Measurements from ENCODE around the gene ATP13A1.
A peak's percentile ranks its signal among the peaks of the same experiment; 100 is the strongest.
"Not testable (repeated sequence)": the region's sequence is repeated elsewhere in the genome, so short reads cannot be mapped to it uniquely, and the experiment has no call there.

Gene ATP13A1

DNA sequence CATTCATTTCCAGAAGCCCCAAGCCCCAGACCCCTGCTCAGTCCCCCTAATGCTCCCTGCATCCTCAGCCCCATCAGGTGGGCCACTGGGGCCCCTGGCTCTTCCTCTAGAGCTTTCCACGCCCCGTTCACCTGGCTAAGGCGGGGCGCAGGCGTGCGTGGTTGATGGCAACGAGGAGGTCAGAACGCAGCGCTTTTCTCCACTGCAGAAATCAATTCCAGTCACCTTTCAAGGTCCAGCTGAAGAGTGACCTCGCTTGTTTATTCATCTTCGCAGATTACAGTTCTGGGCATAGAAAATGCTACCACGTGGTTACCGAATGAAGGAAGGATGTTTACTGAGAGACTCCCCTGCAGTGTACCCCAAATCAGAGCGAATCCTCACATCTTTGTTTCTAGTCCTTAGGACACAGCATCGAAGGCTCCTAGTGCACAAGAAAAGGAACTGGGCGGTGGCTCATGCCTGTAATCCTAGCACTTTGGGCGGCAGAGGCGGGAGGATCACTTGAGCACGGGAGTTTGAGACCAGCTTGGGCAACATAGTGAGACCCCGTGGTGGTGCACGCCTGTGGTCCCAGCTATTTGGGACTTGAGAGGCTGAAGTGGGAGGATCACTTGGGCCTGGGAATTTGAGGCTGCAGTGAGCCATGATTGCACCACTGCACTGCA, 44.2 kb downstream of the ATP13A1 start:
- DNase-seq (ENCODE audit: low read depth in 2 of 2) = no peak

DNA sequence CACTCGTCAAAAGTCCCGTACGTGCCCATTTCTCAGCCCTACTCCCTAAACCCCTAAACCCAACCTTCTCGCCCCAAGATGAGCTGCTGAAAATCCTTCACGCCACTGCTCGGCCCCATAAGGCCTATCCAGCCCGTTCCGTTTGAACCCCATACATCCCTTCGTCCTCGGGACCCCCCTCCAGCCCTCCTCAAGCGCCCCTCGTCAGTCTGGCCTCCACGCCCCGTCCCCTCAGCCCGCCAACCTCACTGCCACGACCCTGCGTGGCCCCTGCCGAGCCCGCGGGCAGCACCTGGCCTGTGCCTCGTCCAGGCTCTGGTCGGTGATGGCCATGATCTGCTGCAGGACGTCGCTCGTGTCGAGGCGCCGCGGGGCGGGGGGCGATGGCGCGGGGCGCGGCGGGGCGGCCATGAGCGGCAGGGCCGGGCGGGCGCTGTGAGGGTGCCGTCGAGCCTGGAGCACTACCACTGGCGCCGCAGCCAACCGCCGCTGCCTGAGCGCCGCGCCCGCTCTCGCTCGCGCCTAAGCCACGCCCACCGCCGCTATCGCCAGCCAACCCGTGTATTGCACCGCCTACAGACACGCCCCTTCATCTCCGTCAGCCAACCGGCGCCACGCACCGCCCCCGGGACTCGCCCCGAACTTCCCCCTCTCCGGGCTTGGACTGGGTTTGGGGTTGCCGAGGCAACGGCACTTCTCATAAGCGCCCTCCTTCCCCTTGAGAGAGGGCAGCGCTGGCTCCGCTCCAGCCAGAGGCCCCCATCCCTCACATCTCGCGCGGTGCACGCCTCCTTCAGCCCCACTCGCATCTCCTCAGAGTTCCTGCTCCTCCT, 45.0 kb downstream of the ATP13A1 start, which contains the start of gene PBX4:
Gene PBX4 (minus strand): TSS at position 469 of the 833 bp plus-strand sequence. CDS start 58 bp downstream, at position 411.
- peak; percentile 98 to 99 for DNase-seq (ENCODE audit: low read depth in 2 of 2)

DNA sequence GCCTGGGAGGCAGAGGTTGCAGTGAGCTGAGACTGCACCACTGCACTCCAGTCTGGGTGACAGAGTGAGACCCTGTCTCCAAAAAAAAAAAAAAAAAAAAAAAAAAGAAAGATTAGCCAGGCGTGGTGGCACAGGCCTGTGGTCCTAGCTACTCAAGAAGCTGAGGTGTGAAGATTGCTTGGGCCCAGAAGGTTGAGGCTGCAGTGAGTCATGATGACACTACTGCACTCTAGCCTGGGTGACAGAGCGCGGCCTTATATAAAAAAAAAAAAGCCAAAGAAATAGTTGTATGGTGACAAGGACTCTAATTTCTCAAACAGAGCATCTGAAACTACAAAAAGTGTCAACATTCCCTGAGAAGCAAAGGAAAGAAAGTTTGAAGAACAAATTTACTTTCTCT, 48.4 kb downstream of the ATP13A1 start:
- peak in 1 of 2 donors; percentile 43 for DNase-seq (ENCODE audit: low read depth in 2 of 2)

DNA sequence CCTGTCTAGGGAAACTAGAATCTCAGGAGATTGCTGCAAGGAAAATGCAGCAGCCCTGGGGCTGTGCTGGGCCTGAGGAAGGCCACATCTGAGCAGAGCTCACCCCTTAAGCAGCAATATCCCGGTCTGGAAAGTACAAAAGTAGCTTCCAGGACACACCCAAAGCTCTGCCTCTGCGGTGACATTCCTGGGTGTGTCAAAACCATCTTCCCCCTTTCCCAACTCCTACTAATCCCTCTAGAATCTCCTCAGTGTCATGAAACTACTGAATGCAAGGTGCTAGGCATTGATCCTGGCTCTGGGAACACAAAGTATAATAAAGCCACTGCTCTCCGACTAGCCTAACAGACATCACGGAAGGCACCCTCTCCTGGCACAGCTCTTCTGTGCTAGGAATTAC, 50.0 kb downstream of the ATP13A1 start:
- no peak for DNase-seq (ENCODE audit: low read depth in 2 of 2)

DNA sequence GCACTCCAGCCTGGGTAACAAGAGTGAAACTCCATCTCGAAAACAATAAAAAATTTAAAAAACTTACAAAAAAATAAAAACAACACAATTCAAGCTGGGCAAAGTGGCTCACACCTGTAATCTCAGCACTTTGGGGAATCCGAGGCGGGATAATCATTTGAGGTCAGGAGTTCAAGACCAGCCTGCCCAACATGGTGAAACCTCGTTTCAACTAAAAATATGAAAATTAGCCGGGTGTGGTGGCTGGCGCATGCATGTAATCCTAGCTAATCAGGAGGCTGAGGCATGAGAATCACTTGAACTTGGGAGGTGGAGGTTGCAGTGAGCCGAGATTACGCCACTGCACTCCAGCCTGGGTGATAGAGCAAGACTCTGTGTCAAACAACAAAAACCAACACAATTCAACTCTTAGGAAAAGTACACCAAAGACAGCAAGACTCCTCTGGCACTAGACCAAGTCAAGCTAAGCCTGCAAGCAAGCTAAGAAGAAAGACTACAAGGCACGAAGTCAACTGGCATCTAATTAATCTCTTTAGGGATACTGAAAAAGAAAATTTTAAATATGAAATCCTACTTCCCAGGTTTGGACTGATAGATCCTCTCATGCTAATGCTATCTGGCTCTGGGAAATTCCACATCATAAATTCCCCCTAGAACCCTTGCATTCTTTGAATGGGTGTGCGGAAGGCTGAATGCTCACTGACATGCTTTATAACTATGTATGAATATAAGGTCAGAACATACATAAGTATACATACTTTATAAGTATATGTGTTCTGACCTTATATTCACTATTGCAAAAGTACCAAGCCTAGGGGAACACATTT, 52.9 kb downstream of the ATP13A1 start:
- DNase-seq (ENCODE audit: low read depth in 2 of 2) = no peak

DNA sequence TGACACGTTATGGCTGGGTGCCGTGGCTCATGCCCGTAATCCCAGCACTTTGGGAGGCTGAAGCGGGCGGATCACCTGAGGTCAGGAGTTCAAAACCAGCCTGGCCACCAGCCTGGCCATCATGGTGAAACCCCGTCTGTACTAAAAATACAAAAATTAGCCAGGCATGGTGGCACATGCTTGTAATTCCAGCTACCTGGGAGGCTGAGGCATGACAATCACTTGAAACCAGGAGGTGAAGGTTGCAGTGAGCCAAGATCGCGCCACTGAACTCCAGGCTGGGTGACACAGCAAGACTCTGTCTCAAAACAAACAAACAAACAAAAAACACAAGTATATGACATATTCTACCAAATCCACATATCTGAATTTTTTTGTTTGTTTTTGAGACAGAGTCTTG, 56.8 kb downstream of the ATP13A1 start:
- not testable (repeated sequence) for DNase-seq (ENCODE audit: low read depth in 2 of 2)

DNA sequence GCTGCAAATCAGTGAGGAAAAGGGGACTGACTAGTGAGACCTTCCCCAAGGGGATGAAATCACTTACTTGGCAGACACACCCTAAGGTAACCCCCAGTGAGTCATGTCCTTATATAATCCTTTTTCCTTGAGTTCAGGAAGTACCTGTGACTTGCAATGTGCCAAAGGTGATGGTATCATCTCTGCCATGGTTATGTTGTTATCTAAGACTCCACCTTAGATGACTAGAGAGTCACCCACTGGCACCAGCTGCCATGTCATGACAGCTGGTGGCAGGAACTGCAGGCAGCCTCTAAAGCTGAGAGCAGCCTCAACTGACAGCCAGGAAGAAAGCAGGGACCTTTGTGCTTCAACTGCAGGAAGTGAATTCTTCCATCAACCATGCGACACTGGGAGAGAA, 57.5 kb downstream of the ATP13A1 start:
- no peak for DNase-seq (ENCODE audit: low read depth in 2 of 2)

DNA sequence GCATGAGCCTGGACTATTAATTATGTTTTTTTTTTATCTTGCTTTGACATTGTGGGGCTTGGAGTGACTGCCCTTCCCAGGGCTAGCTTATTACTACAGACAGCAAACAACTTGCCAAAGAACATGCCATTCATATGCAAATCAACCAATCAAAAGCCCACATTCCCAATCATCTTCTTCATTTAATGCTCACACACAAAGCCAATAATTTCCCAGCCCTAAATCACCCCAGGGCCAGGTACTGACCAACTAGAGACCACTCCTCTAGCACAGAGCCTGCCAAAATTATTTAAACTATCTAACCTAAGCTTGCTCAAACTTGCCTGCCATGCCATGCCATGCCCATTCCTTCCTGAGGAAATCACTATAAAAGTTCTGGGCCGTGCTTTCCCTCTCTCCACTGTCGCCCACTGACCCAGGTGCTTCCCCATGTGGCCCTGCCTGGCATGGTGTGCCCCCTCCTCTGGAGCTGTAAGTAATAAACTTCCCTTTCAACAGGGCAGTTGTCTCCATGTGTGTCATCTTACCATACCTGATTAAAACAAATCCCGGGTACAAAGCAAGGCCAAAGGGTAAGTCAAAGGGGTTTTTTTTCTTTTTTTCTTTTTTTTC, 60.7 kb downstream of the ATP13A1 start:
- DNase-seq (ENCODE audit: low read depth in 2 of 2) = no peak

DNA sequence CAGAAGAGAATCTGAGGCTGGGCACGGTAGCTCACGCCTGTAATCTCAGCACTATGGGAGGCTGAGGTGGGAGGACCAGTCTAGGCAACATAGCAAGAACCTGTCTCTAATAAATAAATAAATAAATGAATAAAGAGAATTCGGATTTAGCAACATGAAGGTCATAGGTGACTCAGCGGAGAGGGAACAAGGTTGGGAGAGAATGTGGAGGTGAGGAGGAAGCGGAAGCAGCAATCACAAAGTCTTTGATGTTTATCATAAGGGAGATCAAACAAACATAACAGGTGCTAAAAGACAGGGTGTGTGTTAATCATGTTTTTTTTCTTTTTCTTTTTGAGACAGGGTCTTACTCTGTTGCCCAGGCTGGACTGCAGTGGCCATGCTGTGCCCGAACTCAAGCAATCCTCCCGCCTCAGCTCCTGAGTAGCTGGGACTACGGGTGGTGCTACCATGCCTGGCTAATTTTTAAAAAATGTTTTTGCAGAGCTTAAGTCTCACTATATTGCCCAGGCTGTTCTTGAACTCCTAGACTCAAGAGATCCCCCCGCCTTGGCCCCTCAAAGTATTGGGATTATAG, 61.3 kb downstream of the ATP13A1 start:
- DNase-seq (ENCODE audit: low read depth in 2 of 2) = no peak

DNA sequence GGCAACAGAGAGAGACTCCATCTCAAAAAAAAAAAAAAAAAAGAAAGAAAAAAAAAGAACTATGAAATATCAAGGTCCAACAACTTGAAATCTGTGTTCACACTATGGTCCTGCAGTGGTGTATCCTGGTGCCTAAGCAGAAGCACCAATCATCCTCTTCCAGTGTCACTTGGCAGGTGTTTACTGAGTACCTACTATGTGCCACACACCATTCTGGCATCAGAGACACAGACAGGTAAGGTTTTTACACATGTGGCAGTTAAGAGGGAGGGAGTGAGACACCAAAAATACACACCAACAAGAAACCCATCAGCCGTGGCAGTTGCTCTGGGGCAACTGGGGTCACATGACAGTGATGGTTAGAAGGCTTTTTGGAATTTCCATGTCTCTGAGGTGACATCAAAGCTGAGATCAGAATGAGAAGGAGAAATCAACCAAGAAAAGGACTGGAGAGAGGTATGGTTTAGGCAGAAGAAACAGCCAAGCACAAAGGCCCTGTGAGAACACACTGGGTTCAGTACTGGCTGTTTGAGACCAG, 62.6 kb downstream of the ATP13A1 start:
- DNase-seq (ENCODE audit: low read depth in 2 of 2) = no peak

DNA sequence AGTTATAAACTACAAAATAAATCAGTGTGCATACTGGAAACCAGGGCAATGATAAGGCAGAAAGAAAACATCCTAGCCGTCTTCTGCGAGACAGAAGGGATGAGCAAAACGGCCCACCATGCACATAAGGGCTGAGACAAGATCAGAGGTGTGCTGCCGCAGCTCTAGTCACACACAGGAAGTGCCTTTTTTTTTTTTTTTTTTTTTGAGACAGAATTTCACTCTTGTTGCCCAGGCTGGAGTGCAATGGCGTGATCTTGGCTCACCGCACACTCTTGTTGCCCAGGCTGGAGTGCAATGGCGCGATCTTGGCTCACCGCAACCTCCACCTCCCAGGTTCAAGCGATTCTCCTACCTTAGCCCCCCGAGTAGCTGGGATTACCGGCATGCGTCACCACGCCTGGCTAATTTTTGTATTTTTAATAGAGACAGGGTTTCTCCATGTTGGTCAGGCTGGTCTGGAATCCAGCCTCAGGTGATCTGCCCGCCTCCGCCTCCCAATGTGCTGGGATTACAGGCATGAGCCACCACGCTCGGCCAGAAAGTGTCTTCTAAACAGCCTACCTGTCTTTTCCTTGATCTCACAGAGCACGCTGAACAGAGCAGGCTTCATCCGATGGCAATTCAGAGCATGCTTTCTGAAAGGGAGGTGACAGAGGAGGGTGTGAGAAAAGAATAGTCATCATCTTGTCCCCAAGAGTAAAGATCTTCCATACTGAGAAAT, 64.6 kb downstream of the ATP13A1 start:
- DNase-seq (ENCODE audit: low read depth in 2 of 2) = peak; percentile 34 to 47

DNA sequence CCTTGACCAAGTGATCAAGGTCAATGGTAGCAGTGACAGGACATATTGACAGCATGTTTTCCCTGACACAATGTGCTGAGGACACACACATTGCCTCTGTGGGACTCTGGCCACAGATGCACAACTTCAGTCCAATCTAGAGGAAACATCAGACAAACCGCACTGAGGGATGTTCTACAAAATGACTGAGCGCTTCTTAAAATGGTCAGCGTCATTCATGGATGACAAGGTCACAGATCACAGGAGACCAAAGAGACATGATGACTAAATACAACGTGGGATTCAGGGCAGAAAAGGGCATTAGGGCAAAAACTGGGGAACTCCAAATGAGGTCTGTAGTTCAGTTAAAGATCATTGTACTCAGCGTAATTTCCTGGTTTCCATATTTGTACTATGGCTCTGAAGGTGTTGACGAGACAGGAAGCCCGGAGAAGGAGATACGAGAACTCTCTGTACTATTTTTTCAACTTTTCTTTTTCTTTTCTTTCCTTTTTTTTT, 65.6 kb downstream of the ATP13A1 start:
- DNase-seq (ENCODE audit: low read depth in 2 of 2) = peak; percentile 51
